Middle frontal gyrus (tissue), 1 donor: ENCODE results near the gene HSD17B4.
A peak's percentile ranks its signal among the peaks of the same experiment; 100 is the strongest.
"Not testable (repeated sequence)": the region's sequence is repeated elsewhere in the genome, so short reads cannot be mapped to it uniquely, and the experiment has no call there.

Experiments
- DNase-seq: peaks from one replicate; pipeline ENCODE4 v3.0.0-alpha.2; 2015; ENCODE audit warnings: low spot score; ENCODE audit errors: extremely low spot score

HSD17B4 gene

GRCh38 chr5:119428574-119428973, 23.7 kb upstream of the HSD17B4 start:
- DNase-seq, result not testable (repeated sequence)

- not testable (repeated sequence) for DNase-seq
These were observed 19.5 kb upstream of the HSD17B4 start for GRCh38 chr5:119432674-119433237.

- no peak for DNase-seq
These were observed 16.7 kb upstream of the HSD17B4 start for GRCh38 chr5:119435436-119436132.

GRCh38 chr5:119437785-119438586, 14.3 kb upstream of the HSD17B4 start:
- DNase-seq, result not testable (repeated sequence)

GRCh38 chr5:119438587-119438917, 13.7 kb upstream of the HSD17B4 start:
- DNase-seq, result not testable (repeated sequence)

DNA sequence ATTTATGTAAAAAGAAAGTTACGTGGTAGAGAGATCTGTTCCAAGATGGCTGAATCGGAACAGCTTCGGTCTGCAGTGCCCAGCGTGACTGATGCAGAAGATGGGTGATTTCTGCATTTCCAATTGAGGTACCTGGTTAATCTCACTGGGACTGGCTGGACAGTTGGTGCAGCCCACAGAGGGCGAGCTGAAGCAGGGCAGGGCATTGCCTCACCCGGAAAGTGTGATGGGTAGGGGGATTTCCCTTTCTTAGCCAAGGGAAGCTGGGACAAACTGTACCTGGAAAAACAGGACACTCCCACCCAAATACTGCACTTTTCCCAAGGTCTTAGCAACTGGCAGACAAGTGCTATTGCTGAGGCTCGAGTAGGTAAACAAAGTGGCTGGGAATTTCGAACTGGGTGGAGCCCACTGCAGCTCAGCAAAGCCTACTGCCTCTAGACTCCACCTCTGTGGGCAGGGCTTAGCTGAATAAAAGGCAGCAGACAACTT, 13.1 kb upstream of the HSD17B4 start:
- no peak for DNase-seq

GRCh38 chr5:119439632-119440031, 12.7 kb upstream of the HSD17B4 start:
- not testable (repeated sequence) for DNase-seq

DNA sequence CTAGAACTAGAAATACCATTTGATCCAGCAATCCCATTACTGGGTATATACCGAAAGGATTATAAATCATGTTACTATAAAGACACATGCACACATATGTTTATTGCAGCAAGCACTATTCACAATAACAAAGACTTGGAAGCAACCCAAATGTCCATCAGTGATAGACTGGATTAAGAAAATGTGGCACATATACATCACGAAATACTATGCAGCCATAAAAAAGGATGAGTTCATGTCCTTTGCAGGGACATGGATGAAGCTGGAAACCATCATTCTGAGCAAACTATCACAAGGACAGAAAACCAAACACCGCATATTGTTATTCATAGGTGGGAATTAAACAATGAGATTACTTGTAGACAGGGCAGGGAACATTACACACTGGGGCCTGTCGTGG, 7.7 kb upstream of the HSD17B4 start:
- DNase-seq, result not testable (repeated sequence)

DNA sequence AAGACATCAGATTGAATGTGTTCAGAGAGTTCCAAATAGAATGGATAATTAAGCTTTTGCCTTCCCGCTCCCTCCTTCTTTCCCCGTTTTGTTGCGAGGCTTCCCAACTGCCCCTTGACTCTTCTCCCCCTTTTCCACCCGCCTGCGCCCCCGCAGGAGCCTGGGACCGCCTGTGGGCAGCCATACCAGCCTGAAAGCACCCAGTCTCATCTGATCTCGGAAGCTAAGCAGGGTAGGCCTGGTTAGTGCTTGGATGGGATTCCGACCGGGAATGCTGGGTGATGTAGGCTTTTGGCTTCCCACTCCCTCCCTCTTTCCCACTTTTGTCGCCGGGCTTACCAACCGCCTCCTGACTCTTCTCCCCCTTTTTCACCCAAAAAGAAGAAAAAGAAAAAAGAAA, 6.8 kb upstream of the HSD17B4 start:
- DNase-seq, result no peak

DNA sequence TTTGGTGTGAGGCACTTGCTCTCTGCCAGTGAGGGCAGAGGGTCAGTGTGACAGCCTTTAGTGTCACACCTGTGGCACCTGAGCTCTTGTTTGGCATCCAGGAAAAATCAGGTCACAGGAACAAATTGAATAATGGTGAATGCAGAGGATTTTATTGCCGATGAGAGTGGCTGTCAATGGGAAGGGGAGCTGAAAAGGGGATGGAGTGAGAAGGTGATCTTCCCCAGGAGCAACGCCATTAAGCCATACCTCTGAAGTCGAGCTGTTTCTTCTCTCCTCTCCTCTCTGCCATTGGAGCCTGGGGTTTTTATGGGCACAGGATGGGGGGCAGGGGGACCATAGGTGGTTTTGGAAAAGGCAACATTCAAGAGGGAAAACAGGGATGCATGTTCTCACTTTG, 2.4 kb upstream of the HSD17B4 start:
- DNase-seq, result no peak

- DNase-seq, result not testable (repeated sequence)
These were observed 1.7 kb upstream of the HSD17B4 start for GRCh38 chr5:119450627-119451026.

- DNase-seq, result no peak
These were observed 736 bp upstream of the HSD17B4 start for GRCh38 chr5:119451561-119451960.

DNA sequence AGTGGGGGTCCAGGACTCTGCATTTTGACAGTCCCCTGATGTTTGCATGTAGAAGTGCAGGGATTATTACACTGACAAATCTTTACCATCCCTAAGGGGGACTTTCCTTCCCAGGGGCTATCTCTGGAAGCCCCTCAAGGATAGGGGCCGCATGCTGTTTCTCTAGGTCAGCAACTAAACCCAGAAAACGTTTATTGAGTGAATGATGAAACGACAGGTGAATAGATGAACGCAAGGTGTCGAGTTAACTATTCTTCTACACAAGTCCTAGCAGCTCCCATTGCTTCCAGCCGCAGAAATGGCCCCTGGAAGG, 281 bp upstream of the HSD17B4 start:
- no peak for DNase-seq

- DNase-seq, result no peak
These were observed 710 bp downstream of the HSD17B4 start for GRCh38 chr5:119453040-119453373.

GRCh38 chr5:119454171-119454570, 1.9 kb downstream of the HSD17B4 start:
- DNase-seq, result no peak

DNA sequence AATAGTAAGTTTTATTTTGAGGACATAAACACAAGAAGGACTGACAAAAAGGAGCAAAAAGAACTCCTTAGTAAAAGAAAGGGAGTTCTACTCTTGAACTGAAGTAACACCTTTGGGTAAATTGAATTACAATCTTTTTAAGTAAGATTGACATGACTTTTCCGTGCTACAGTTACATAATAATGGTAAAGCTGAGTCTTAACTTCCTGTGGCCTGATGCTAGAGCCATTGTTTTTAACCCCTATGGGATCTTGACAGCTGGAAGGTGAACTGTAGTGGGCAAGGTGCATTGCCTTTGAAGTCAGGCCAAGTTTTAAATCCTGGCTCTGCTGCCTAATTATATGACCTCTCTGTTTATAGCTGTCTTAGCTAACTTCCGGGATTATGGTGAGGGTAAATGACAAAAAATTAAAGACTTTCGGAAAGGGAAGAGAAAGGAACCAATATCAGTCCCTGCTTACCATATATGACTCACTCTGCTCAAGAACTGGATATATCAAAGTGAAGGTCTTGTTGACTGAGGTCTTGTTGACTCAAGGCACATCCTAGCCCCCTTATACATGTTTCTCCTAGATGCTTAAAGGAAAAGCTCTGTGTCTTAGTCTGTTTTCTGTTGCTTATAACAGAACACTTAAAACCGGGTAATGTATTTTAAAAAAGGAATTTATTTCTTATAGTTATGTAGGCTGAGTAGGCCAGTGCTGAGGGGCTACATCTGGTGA, 6.8 kb downstream of the HSD17B4 start:
- DNase-seq, result no peak

- DNase-seq, result no peak
These were observed 13.3 kb downstream of the HSD17B4 start for GRCh38 chr5:119465640-119466039.

GRCh38 chr5:119468286-119468685, 16.0 kb downstream of the HSD17B4 start:
- no peak for DNase-seq

GRCh38 chr5:119470105-119470763, 17.9 kb downstream of the HSD17B4 start:
- no peak for DNase-seq

GRCh38 chr5:119470851-119471451, 18.7 kb downstream of the HSD17B4 start:
- DNase-seq, result peak; percentile 33

DNA sequence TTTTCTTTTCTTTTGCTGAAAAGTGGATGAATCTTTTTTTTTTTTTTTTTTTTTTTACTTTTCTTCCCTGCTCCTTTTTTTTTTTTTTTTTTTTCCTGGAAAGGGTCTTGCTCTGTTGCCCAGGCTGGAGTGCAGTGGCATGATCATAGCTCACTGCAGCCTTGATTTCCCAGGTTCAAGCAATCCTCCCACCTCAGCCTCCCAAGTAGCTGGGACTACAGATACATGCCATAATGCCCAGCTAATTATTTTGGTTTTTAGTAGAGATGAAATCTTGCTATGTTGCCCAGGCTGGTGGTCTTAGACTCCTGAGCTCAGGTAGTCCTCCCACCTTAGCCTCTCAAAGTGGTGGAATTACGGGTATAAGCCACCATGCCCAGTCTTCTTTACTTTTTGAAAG, 20.9 kb downstream of the HSD17B4 start:
- no peak for DNase-seq
